ENCODE measurements around the gene DENND1A.

The DENND1A gene

GRCh38 chr9:123746765-123747164, 183.2 kb downstream of the DENND1A start:
- no peak for TF ChIP-seq CTCF (IDR thresholded peaks at IDR 0.05)
- H3K27ac ChIP-seq: no peak overlapping the region
- H3K79me2 ChIP-seq: no peaks in the 10 kb centered on the region

GRCh38 chr9:123745933-123746332, 184.0 kb downstream of the DENND1A start:
- no peaks in the 10 kb centered on the region for H3K27me3 ChIP-seq (ENCODE audit: control insufficient read depth, insufficient read depth, low read length)
- no peak overlapping the region for H3K4me2 ChIP-seq (ENCODE audit: low read length)
- no peaks in the 10 kb centered on the region for H3K36me3 ChIP-seq (ENCODE audit: control insufficient read depth, insufficient read depth, low read length)
- H3K9ac ChIP-seq: no peak overlapping the region
- H3K4me3 ChIP-seq (ENCODE audit: low read depth, low read length): no peak overlapping the region
- H3K79me2 ChIP-seq: no peaks in the 10 kb centered on the region
- no peaks in the 10 kb centered on the region for H3K9me3 ChIP-seq (ENCODE audit: control insufficient read depth, low read length)
- no peak overlapping the region for H3K27ac ChIP-seq
- no peaks in the 10 kb centered on the region for H3K4me1 ChIP-seq
- TF ChIP-seq CTCF (IDR thresholded peaks at IDR 0.05): no peak
- no peak overlapping the region for H2AFZ ChIP-seq

More at GRCh38 chr9:123746765-123747164, 183.2 kb downstream of the DENND1A start:
- H2AFZ ChIP-seq: no peak overlapping the region
- H3K36me3 ChIP-seq (ENCODE audit: control insufficient read depth, insufficient read depth, low read length): no peaks in the 10 kb centered on the region
- H3K27me3 ChIP-seq (ENCODE audit: control insufficient read depth, insufficient read depth, low read length): no peaks in the 10 kb centered on the region
- no peak overlapping the region for H3K4me2 ChIP-seq (ENCODE audit: low read length)
- H3K4me3 ChIP-seq (ENCODE audit: low read depth, low read length): no peak overlapping the region
- H3K4me1 ChIP-seq: no peaks in the 10 kb centered on the region
- H3K9ac ChIP-seq: no peak overlapping the region
- H3K9me3 ChIP-seq (ENCODE audit: control insufficient read depth, low read length): no peaks in the 10 kb centered on the region

- no peak overlapping the region for H3K4me2 ChIP-seq (ENCODE audit: low read length)
- no peaks in the 10 kb centered on the region for H3K9me3 ChIP-seq (ENCODE audit: control insufficient read depth, low read length)
- no peak for TF ChIP-seq CTCF (IDR thresholded peaks at IDR 0.05)
- no peaks in the 10 kb centered on the region for H3K4me1 ChIP-seq
- no peak overlapping the region for H3K9ac ChIP-seq
- no peaks in the 10 kb centered on the region for H3K27me3 ChIP-seq (ENCODE audit: control insufficient read depth, insufficient read depth, low read length)
- no peaks in the 10 kb centered on the region for H3K36me3 ChIP-seq (ENCODE audit: control insufficient read depth, insufficient read depth, low read length)
- H3K4me3 ChIP-seq (ENCODE audit: low read depth, low read length): no peak overlapping the region
- no peak overlapping the region for H2AFZ ChIP-seq
- H3K79me2 ChIP-seq: no peaks in the 10 kb centered on the region
- no peak overlapping the region for H3K27ac ChIP-seq
Measured at GRCh38 chr9:123745451-123745850, 184.5 kb downstream of the DENND1A start.

- Histone ChIP-seq H3K79me2 (no peaks in the 10 kb centered on the region), H2AFZ (no peak overlapping the region), H3K9me3 (ENCODE audit: control insufficient read depth, low read length) (no peaks in the 10 kb centered on the region), H3K36me3 (ENCODE audit: control insufficient read depth, insufficient read depth, low read length) (no peaks in the 10 kb centered on the region), H3K4me1 (no peaks in the 10 kb centered on the region), H3K4me2 (ENCODE audit: low read length) (no peak overlapping the region), H3K9ac (no peak overlapping the region), H3K4me3 (ENCODE audit: low read depth, low read length) (no peak overlapping the region), H3K27me3 (ENCODE audit: control insufficient read depth, insufficient read depth, low read length) (no peaks in the 10 kb centered on the region), H3K27ac (no peak overlapping the region)
- no peak for TF ChIP-seq CTCF (IDR thresholded peaks at IDR 0.05)
Measured at GRCh38 chr9:123743737-123744136, 186.2 kb downstream of the DENND1A start.

GRCh38 chr9:123742009-123742767, 187.7 kb downstream of the DENND1A start:
- Histone ChIP-seq H3K9me3 (ENCODE audit: control insufficient read depth, low read length) (no peaks in the 10 kb centered on the region), H2AFZ (no peak overlapping the region), H3K36me3 (ENCODE audit: control insufficient read depth, insufficient read depth, low read length) (no peaks in the 10 kb centered on the region), H3K9ac (no peak overlapping the region), H3K4me3 (ENCODE audit: low read depth, low read length) (no peak overlapping the region), H3K27ac (no peak overlapping the region), H3K79me2 (no peaks in the 10 kb centered on the region), H3K4me2 (ENCODE audit: low read length) (no peak overlapping the region), H3K4me1 (no peaks in the 10 kb centered on the region), H3K27me3 (ENCODE audit: control insufficient read depth, insufficient read depth, low read length) (no peaks in the 10 kb centered on the region)
- TF ChIP-seq CTCF (IDR thresholded peaks at IDR 0.05): no peak
